HuH-7 (cell line): Measurements from ENCODE around the gene GARS1.
A peak's percentile ranks its signal among the peaks of the same experiment; 100 is the strongest.
"Not testable (repeated sequence)": the region's sequence is repeated elsewhere in the genome, so short reads cannot be mapped to it uniquely, and the experiment has no call there.

ENCODE experiments used
- DNase-seq: peaks from one replicate; pipeline ENCODE4 v3.0.0; 2011; ENCODE audit warnings: low spot score

The GARS1 gene, protein sequence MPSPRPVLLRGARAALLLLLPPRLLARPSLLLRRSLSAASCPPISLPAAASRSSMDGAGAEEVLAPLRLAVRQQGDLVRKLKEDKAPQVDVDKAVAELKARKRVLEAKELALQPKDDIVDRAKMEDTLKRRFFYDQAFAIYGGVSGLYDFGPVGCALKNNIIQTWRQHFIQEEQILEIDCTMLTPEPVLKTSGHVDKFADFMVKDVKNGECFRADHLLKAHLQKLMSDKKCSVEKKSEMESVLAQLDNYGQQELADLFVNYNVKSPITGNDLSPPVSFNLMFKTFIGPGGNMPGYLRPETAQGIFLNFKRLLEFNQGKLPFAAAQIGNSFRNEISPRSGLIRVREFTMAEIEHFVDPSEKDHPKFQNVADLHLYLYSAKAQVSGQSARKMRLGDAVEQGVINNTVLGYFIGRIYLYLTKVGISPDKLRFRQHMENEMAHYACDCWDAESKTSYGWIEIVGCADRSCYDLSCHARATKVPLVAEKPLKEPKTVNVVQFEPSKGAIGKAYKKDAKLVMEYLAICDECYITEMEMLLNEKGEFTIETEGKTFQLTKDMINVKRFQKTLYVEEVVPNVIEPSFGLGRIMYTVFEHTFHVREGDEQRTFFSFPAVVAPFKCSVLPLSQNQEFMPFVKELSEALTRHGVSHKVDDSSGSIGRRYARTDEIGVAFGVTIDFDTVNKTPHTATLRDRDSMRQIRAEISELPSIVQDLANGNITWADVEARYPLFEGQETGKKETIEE

DNA sequence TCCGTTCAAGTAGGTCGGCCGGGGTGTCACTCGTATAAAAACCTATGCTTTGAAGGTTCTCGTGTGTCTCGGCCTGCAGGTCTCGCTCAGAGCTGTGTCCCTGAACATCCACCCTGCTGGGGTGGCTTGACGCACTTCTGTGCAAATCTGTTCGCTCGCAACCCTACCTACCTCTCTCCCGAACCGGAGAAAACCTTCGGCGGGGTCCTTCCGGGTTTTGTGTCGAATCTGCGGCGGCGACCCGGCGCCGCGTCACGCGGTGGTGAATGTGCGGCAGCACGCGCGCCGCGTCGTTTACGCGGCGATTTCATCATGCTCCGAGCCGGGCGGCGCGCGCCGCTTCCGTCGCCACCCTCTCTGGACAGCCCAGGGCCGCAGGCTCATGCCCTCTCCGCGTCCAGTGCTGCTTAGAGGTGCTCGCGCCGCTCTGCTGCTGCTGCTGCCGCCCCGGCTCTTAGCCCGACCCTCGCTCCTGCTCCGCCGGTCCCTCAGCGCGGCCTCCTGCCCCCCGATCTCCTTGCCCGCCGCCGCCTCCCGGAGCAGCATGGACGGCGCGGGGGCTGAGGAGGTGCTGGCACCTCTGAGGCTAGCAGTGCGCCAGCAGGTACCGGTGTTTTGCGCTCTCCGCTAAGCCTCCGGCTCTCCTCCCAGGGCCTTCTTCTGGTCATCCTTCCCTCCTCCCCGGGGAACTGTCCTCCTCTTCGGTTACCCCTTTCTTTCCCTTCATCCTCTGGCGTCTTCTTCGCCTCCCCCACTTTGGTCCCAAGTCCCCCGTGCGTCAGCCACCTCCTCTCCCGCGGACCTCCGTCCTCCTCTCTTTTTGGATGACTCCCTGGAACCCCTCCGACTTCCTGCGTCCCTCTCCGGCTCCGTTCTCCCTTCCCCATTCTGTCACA is at the start of gene GARS1:
TSS of gene GARS1 (plus strand) at position 339 of the 896 bp plus-strand sequence. CDS start at position 383, 44 bp downstream.
- DNase-seq: peak; percentile 85

DNA sequence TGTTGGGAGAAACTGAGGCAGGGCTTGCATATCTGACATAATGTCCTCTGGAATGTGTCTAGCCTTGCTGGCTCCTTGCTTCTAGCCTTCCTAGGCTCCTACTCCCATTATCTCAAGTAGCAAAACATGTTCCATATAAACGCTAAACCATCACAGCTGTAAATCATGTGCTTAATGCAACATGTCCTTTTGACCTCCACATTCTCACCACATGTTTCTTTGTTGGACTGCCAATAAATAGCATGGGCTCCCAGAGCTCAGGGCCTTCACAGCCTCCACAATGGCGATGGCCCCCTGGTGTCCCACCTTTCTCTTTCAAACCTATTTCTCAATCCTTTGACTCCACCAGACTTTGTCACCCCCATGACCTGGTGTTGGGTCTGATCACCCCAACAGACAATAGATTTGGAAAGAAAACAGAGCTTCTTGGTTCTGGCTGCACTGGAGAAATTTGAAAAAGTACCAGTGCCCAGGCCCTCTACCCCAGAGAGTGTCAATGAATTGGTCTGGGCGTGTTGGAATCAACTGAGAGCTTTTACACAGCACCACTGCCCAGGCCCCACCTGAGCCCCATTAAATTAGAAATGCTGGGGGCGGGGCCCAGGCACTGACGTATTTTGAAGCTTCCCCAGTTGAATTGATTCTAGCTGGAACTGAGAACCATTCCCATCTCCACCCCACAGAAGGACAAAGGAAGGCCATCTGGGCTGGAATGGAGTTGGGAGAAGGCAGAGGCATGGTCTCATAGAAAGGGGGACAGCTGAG is 48.7 kb upstream of the GARS1 start:
- no peak for DNase-seq

DNA sequence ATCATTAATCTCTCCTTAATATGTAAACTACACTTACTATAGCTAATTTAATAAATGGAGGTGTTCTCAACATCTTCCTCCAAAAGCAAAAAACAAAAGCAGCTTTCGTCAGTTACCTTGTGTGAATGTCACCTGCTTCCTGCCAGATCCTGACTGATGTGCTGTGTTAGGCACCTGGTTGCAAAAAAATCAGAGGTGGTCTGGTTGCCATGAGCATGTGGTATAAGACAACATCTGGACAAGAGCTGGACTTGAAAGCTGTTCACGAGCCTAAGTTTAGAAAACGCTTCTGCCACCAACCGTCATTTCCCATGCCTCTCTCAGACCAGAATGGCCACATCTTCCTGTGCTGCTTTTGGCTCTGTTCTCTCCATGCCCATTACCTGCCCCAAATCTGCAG is 48.1 kb upstream of the GARS1 start:
- DNase-seq: no peak

DNA sequence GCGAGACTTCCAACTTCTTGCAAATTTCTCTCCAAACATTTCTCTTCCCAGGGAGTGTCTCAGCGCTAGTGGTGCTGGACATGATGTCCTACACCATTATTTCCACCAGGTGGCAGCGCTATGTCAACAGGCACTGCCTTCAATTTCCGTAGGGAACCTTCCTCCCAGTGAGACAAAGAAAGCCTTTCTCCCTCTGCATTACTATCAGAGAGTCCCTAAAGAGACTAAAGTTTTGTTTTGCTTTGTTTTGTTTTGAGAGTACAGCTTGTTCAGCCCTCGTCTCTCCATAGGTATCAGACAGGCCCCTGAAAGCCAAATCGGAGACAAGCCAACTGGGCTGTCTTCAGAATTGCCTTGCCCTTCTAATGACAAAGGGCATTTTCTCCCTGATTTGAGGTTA is 45.8 kb upstream of the GARS1 start:
- peak; percentile 74 for DNase-seq

DNA sequence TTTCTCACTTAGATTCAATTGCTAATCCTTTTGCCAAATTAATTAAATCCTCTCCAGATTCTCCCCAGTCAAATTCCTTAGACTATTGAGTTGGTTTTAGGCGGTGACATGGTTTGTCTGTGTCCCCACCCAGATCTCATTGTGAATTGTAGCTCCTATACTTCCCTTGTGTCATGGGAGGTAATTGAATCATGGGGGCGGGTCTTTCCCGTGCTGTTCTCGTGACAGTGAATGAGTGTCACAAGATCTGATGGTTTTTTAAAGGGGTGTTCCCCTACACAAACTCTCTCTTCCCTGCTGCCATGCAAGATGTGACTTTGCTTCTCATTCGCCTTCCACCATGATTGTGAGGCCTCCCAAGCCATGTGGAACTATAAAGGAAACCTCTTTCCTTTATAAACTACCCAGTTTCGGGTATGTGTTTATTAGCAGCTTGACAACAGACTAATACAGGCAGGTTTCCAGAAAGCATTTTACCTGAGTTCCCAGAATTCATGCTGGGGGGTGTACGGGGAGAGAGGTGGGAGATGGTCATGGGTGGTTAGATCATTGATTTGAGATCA is 44.7 kb upstream of the GARS1 start:
- no peak for DNase-seq

DNA sequence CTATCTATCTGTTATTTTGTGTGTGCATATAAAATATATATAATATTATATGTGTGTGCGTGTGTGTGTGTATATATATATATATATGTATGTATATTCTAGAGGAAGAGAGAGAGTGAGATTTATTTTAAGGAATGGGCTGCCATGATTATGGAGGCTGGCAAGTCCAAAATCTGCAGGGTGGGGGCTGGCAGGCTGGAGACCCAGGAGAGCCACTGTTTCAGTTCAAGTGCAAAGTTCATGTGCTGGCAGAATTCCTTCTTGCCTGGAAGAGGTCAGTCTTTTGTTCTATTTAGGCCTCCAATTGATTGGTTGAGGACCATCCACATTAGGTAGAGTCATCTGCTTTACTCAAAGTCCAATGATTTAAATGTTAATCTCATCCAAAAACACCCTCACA is 42.3 kb upstream of the GARS1 start:
- no peak for DNase-seq

DNA sequence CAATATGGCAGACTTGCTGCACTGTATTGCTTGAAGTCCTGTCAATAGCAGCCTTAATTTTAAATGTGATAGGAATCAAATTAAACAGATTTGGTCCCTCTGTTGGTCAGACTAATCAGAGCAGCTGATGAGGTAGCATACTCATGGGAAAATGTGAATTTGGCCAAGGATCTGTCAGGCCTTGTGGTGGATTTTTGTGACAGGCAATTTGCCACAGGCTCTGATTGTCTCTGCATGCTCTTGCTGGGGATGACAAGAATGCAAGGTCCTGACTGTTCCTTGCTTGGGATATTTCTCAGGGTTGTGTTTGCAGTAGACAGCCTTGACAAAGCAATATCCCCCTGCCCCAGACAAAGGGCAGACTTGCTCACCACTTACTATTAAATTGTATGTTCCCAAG is 41.5 kb upstream of the GARS1 start:
- no peak for DNase-seq

DNA sequence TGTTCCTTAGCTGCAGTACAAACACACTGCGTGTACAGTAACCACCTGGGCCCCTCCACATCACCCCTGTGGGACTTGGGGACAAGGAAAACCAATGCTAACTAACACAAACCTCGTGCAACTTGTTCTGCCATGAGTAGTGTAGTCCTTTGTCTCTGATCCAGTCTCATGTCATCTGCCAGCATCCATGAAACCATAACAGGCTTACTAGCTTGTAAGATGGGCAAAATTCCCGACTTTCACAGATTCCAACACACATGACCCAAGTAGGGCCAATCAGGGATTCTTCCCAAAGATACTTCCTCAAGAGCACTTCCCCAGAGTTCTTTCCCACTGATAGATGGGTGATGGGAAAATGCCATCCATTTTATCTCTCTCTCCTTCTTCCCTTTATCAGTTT is 41.1 kb upstream of the GARS1 start:
- no peak for DNase-seq

DNA sequence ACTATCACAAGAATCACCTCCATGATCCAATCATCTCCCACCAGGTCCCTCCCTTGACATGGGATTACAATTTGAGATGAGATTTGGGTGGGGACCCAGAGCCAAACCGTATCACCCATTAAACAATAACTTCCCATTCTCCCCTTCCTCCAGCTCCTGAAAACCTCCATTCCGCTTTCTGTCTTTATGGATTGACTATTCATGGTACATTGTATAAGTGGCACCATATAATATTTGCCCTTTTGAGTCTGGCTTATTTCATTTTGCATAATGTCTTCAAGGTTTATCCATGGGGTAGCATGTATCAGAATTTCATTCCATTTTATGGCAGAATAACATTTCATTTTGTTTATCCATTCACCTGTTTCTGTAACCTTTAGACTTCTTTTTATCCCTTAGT is 39.2 kb upstream of the GARS1 start:
- DNase-seq: no peak

DNA sequence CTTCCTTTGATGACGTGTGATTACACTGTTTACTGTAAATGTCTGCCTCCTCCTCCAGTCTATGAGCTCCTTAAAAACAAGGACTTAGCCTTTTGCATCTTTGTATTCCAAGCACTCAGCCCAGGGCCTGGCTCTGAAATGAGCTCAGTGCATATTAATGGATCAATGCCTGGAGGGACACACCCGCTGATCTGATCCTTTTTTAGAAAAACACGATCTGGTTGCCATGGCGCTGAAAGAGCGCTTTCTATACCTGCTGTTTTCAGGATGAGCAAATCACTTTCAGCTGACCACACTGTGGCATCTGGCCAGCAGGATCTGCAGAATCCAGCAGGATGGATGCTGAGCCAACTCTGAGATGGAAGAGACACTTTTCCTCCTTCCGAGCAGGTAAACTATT is 37.8 kb upstream of the GARS1 start:
- DNase-seq: no peak

DNA sequence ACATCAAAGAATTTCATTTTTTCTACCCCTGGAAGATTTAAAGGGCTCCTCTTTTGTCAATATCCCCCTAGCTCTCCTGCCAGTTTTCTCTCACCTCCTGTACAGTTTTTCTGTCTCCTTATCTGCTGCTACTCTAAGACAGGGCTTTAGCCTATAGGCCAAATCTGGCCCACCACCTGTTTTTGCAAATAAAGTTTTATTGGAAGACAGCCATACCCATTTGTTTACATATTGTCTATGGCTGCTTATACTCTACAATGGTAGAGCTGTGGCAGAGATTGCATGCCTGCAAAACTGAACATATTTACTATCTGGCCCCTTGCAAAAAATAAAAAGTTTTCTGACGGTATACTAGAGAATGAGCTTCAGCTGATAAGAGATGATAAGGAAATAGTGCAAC is 37.4 kb upstream of the GARS1 start:
- DNase-seq: no peak

DNA sequence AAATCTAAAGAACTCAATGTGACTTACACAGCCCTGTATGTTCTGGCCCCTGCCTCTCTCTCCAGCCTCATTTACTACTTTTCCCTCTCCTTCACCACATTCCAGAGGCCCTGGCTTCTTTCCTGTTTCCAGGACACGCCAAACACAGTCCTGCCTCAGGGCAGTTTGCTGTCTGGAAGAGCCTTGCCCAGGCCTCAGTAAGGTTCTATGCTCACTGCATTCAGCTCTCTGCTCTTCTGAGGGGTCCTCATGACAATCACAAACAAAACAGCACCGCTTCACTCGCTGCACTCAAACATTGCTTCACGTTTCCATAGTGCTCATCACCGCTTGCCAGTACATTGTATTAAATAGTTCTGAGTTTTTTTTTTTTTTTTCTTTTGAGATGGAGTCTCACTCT is 35.1 kb upstream of the GARS1 start:
- DNase-seq: no peak

DNA sequence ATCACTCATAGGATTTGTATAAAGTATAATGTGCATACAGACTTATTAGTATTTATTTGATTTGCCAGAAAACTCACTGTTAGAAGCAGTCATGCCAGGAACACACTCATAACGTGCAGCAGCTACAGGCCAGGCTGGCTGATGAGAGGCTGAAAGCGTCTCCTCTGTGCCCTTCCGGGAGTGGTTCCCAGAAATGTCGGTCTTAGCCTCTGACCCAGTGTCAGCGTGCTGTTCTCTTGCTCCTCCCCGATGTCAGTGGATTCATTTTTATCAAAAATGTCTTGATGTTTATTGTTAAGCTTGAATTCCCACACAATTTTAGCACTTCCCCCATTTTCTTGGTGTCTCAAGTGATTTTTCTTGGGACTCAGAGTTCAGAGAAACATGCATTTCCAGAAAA is 33.3 kb upstream of the GARS1 start:
- no peak for DNase-seq

DNA sequence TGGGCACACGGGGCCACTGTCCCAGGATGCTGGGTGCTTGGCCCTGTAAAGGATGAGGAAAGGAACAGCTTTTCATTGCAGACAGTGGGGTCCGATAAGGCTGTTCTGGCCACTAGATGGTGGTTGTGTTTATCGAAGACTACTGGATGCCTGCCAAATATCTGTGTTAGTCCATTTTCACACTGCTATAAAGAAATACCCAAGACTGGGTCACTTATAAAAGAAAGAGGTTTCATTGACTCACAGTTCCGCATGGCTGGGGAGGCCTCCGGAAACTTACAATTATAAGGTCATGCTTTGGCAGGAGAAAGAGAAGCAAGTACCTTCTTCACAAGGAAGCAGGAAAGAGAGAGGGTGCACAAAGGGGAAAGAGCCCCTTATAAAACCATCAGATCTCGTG is 32.2 kb upstream of the GARS1 start:
- no peak for DNase-seq

DNA sequence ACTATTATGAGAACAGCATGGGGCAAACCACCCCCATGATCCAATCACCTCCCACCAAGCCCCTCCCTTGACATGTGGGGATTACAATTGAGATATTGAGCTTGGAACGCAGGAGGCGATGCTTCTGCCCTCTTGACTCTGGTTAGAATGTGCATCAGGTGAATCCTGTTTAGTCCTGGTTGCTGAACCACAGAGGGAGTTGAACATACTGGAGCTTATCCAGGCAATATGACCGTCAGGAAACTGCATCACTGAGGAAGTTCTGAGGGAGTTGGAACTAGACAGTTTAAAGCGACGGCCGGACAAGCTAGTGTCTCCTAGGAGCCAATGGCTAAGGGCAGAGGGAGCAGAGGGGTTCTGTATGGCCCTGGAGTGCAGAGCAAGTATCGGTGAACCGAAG is 31.8 kb upstream of the GARS1 start:
- no peak for DNase-seq

DNA sequence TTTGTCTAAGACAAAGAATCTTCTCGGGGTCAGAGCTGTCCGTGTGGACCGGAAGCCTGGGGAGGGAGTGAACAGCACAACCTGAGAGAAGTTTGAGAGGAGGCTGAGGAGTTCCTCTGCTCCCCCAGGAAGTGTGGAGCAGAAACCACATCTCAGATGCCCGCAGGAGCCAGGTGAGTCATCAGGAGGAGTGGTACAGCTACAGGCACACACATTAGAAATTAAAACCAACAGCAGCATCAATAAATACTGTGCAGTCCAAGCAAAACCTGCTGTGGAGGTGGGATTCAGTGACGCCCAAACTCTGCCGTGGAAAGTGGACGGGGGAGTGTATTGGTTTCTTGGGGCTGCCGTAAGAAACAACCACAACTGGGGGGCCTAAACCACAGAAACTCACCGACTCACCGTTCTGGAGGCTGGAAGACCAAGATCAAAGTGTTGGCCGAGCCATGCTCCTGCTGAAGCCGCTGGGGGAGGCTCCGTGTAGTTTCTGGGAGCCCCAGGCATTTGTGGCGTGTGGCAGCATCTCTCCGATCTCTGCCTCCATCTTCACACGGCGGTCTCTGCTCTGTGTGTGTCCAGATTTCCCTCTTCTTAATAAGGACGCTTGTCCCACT is 31.2 kb upstream of the GARS1 start:
- DNase-seq: no peak

DNA sequence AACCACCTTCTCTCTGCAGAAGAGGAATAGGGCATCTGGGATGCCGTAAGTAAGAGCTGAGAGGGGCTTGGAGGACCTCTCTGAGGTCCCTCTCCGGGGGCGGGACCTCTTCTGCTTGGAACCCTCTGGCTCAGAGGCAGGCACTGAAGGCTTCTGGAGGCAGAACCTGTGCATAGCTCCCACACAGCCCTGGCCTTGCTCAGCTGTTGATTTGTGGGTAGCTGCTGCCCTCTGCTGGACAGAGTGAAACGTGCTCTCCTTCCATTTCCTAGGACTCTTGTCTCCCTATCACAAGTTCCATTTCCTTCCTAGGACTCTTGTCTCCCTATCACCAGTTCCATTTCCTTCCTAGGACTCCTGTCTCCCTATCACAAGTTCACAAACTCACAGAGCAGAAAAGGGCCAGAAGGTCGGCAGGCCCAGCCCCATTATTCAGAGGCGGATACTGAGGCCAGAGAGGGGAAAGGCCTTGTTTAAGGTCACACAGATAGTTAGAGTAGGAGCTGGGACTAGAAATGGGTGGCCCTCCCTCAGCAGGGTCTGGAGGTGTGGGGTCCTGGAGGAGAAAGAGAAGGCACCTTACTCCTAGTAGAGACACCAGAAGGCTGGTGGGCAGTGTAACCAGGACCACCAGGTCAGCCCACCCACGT is 30.3 kb upstream of the GARS1 start:
- peak; percentile 85 for DNase-seq

DNA sequence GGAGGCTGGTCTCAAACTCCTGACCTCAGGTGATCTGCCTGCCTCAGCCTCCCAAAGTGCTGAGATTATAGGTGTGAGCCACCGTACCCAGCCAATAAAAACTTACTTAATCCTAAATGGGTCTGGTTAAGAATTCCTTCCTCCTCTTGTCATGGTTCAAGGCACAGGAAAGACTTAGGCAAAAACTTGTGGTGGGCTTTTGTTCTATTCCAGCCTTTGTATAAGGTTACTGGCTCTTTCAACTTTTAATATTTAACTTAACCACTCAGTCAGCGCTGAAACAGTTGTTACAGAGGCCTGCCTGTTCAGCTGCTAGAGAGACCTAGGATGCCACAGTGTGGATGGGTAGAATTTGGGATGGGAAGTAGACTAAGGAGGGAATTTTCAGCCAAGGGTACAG is 28.1 kb upstream of the GARS1 start:
- no peak for DNase-seq

DNA sequence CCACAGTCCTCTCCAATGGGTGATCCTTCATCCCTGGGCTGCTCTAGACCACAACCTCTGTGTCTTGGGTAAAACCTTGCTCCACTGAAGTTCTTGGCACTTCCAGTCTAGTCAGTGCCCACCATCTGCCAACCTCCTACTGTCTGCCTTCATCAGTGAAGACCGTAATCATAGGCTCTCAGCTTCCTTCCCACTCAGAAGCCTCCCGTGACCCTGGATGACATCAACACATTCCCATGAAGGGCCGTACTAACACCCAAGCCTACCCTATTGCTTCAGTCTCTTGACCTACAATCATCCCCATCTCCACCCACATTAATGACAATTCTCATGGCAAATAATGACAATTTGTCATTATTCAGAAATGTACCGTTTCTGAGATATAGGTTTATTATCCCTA is 27.6 kb upstream of the GARS1 start:
- DNase-seq: no peak

DNA sequence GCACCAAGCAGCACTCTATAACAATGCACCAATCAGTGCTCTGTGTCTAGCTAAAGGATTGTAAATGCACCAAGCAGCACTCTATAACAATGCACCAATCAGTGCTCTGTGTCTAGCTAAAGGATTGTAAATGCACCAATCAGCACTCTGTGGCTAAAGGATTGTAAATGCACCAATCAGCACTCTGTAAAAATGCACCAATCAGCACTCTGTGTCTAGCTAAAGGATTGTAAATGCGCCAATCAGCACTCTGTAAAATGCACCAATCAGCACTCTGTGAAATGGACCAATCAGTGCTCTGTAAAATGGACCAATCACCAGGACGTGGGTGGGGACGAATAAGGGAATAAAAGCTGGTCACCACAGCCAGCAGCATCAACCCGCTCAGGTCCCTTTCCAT is 24.4 kb upstream of the GARS1 start:
- DNase-seq: not testable (repeated sequence)
